T-helper 2 cell treated with Interferon-gamma antibody and Interleukin-4, amounts not matched to agents 100 ng/mL and 5 ng/mL, for 36 hours (primary cell): ENCODE results near the gene ARMC2. TPM values are rescaled to one million over a fixed set of nuclear protein-coding genes. Genes with fewer than 3 reads are reported as not detected.

ENCODE experiments used
- intact Hi-C: fragments of 100-400 bp; cut with micrococcal nuclease; formaldehyde crosslinking; loops from one replicate; pipeline ENCODE4 v1.15.1; 2023
- total RNA-seq: library from RNA; stranded (reverse); gene quantifications from 2 replicates; pipeline ENCODE4 v1.2.3, GENCODE V29; 2022

The ARMC2 gene
- total RNA-seq, 1 donor from 2014 or later: 6.9 TPM

DNA sequence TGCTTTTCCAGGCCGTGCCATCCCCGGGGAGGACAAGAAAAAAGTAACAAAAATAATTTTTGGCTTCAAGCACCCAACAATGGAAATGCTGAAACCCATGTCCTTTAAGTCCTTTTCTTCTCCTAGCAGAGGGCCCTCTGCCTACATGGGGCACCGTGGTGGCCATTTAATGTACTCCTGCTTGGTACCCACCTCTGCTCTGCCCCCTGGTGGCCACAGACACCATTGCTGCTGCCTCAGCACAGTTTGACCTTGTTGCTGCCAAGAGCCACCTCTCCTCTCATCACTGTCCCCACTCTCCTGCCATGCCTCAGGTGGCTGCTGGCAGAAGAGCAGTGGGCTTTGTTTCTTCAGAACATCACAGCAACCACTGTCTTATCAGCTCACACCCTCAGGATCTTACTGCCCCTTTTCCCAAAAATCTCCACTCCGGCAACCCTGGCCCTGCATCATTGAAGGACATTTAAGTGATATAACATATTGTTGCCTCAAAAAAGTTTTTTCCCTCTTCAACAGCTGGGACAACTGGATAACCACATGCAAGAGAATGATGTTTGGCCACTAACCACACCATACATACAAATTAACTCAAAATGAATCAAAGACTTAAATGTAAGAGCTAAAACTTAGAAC lies 12.9 kb upstream of the ARMC2 start:
- intact Hi-C loops: loop anchor here (1.0 kb wide), 4 partner anchors 53 to 293 kb away; no protein-coding TSS in a partner anchor

DNA sequence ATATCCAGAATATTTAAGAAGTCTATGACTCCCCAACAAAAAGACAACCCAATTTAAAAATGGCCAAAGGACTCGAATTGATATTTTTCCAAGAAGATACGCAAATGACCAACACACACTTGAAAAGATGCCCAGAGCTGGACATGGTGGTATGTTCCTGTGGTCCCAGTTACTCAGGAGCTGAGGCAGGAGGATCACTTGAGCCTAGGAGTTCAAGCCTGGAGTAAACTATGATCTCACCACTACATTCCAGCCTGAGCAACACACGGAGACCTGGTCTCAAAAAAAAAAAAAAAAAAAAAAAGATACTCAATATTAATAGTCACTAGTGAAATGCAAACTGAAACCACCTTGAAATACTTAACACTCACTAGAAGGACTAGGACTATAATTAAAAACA lies 12.2 kb upstream of the ARMC2 start:
- intact Hi-C loops: no loop called here

DNA sequence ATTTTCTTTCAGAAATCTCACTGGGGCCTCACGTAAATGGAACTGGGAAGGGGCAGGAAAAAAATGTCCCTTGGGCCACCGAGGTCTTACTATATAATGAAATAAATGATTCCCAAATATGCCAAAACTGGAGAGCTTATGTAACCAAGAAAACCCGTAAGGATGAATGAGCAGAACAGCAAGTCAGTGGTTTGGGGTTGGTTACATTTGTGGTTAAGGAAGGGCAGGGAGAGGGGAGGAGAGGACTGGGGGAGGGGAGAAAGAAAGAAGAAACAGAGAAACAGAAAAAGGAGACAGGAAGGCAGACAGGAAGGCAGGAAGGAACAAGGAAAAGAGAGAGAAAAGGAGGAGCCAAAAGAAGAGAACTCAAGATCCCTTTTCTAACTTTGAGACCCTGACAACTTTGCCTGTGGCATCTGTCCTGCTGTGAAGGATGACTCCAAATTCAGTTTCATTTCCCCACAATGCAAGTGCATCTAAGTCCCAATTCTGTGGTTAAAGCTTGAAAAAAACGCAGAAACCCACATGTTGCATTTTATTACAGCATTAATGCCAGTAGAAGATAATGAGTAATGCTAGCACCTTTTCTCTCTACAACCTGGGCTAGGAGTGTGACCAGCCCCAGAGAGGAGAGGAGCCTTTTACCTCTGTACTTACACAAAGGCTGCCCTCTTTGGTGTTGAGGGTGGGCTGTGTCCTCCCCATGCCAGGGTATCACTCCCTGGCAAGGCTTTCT lies 10.8 kb upstream of the ARMC2 start:
- intact Hi-C loops: loop anchor here (1.0 kb wide), 1 partner anchor 37 kb away; no protein-coding TSS in a partner anchor

GRCh38 chr6:108838101-108838717 lies 10.0 kb upstream of the ARMC2 start:
- intact Hi-C loops: no loop called here

- intact Hi-C loops: no loop called here
Measured at GRCh38 chr6:108839083-108839642, 9.1 kb upstream of the ARMC2 start.

GRCh38 chr6:108840919-108841318 lies 7.3 kb upstream of the ARMC2 start:
- intact Hi-C loops: no loop called here

DNA sequence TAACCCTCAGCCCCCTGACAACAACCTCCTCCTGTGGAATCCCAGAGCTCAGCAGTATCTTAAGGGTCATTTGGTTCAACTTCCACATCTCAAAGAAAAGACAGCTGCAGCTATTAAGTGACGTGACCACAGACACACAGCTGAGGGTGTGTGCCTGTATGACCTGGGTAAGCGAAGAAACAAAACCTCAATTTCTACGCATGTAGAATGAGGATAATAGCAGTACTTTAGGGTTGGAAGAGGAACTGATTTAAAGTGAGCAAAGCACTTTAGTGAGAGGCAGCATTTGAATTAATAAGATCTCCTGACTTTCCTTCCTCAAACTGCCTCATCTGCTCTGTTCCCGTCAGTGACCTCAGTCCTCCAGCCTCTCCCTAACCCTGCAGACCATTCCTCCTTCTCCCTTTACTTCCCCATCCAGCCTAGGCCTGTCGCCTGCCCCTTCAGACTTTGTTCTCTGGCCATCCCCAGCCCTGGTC lies 6.8 kb upstream of the ARMC2 start:
- intact Hi-C loops: no loop called here

DNA sequence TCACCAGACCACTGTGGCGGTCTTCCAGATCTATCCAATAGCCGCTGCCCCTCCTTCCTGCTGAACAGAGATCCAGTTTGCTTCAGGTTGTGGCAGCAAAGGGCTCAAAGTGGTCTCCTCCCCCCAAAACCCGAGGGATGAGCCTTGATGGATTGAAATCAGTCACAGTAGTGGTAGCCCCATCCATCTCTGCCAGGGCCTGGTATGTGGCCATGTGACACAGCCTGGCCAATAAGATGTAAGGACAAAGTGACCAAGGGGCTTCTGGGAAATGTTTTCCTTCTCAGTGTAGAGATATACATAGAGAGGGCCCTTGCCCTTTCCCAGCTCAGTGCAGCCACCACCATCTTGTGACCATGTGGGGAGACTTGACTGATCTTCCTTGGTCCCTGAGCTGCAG lies 4.1 kb upstream of the ARMC2 start:
- intact Hi-C loops: no loop called here

DNA sequence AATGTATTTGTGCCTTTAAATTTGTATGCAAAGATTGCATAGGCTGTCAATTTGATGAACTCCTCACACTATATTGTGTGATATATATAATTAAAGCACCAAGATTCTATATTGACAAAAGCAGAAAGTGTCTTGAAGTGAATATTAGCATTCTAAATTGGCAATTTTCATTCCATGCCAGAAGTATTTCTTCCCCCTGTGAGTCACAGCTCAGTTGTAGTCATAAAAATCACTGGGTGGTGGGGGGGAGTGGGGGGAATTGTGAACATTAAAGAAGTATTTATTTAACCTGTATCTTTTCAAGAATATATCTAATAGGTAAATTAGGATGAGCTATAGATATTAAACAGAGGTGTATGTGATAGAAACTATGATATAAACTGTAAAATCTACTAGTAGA lies 3.1 kb upstream of the ARMC2 start:
- intact Hi-C loops: loop anchor here (5.0 kb wide), 1 partner anchor 42 kb away; no protein-coding TSS in a partner anchor

DNA sequence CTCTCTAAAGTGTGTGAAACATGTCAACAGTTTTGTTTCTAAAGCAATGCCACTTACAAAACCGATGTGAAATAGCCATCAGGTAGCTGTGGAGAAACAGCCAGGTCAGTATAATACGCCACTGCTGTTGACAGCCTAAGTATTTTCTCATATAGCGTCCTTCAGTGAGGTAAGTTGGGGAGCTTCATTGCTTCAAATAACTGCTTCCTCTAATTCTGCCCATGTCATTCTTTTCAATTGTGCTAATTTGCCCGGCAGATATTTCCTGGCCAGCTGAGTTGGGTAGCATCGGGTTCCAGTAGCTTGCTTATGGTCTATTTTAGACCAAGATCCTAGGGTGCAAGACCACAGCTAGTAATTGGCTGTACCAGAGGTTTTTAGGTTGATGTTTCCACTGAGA lies 2.1 kb upstream of the ARMC2 start:
- intact Hi-C loops: loop anchor here (5.0 kb wide), 1 partner anchor 41 kb away; no protein-coding TSS in a partner anchor

GRCh38 chr6:108846628-108847027 lies 1.6 kb upstream of the ARMC2 start:
- intact Hi-C loops: loop anchor here (5.0 kb wide), 1 partner anchor 41 kb away; no protein-coding TSS in a partner anchor

GRCh38 chr6:108847738-108848115 lies 495 bp upstream of the ARMC2 start:
- intact Hi-C loops: loop anchor here (1.0 to 5.0 kb wide), 6 partner anchors 19 to 535 kb away; partner anchors contain the start of genes CD164 and CEP57L1

- intact Hi-C loops: no loop called here
Measured at GRCh38 chr6:108850669-108851465, 2.6 kb downstream of the ARMC2 start.

DNA sequence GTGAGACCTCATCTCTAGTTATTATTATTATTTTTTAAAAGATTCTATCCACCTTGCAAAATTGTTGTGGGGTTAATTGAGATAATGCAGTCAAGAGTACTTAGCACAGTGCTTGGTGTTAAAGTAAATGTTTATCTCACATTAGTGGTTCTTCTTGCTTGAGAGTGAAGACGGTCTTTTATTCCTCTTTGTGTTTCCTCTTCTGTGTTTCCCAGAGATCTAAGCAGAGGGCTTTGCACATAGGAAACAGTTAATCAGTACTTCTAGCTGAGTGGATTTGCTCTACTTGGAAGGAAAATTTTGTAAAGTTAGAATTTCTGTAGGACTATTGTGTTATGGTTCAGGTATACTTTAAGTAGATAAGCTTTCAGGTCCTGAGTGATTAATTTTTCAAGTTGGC lies 3.5 kb downstream of the ARMC2 start:
- intact Hi-C loops: no loop called here

DNA sequence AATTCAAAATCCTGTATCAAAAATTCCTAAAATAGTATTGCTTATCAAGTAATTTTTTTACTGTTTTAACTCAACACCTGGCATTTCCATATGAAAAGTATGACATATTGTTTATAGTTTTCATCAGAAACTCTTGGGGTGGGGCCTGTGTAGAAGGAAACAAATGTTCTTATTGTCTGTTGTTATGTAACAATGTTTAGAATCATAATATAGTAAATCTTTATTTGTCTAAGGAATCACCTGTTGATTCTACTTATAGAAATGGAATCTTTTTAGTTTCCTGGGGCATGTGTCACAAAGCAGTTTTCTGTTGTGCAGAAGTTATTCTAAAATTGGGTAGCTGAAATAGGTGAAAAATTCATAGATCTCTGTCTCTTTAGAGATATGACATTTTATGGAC lies 4.9 kb downstream of the ARMC2 start:
- intact Hi-C loops: no loop called here

- intact Hi-C loops: no loop called here
Measured at GRCh38 chr6:108862479-108863191, 14.4 kb downstream of the ARMC2 start.

GRCh38 chr6:108865751-108866286 lies 17.6 kb downstream of the ARMC2 start:
- intact Hi-C loops: loop anchor here (1.0 to 2.0 kb wide), 3 partner anchors 8 to 27 kb away; partner anchors contain the start of gene ARMC2

DNA sequence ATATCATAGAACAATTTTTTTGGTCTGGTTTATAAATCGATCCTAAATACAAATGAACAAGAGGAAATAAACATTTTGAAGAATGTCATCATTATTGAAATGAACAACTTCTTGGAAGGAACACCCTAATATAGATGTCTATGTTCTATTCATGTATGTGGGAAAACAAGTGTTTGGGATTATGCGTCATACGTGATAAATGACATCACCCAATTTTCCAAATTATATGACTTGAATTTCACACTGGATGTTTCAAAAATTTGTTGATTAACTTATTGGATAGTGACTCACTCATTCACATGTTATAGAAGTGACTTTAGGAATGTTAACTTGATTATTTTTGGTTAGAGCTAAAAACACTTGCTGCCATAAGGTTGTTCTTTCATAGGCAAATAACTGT lies 18.6 kb downstream of the ARMC2 start:
- intact Hi-C loops: loop anchor here (1.0 to 2.0 kb wide), 3 partner anchors 8 to 27 kb away; partner anchors contain the start of gene ARMC2

DNA sequence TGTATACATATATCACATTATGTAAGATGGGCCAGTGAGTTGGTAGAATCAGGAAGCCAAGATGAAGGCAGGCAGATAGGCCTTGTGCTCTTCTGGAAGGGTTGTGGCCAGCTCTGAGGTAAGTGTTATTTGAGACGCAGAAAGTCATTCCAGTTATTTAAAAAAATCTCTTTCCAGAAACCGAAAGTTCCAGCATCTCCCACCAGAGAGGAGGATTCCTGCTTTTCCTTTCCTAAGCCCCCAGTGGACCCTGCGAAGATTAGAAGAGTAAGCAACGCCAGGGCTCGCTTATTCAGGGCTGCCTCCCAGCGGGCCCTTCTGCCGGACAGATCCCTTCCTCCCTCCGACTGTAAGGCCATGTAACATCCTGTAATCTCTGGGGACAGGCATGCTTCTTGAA lies 20.4 kb downstream of the ARMC2 start:
- intact Hi-C loops: no loop called here

DNA sequence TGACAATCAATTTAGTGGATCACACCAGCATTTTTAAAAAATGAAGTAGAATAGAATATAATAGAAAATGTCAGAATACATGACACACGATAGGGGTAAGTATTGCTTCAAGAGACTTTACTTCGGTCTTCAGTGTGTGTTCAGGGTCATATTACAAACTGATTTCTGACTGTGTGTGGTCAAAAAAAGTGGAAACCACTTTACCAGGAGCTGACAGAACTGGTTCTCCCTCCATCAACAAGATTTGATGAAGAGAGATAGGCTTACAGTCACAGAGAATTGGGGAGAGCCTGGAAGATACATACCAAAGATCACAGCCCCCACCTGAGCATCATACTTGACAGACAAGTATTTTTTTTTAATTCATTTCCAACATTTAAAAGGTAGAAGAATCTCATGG lies 21.7 kb downstream of the ARMC2 start:
- intact Hi-C loops: no loop called here
